HepG2 (cell line): ENCODE results near the gene ZNF582. TPM values are rescaled to one million over a fixed set of nuclear protein-coding genes. Genes with fewer than 3 reads are reported as not detected.

ENCODE experiments used
- ARHGAP35 ChIP-seq: sonication (generic); formaldehyde crosslinking; IDR thresholded peaks from 2 replicates; pipeline ENCODE4 v1.9.0; 2022; ENCODE audit warnings: mild to moderate bottlenecking, inconsistent platforms, moderate library complexity, missing genetic modification reagents, borderline replicate concordance
- BRCA1 ChIP-seq: sonication (generic); formaldehyde crosslinking; IDR thresholded peaks from 2 replicates; pipeline ENCODE4 v1.4.0; 2020; ENCODE audit warnings: missing genetic modification reagents
- FOSL1 ChIP-seq: sonication (generic); formaldehyde crosslinking; IDR thresholded peaks from 2 replicates; pipeline ENCODE4 v1.9.0; 2021; ENCODE audit warnings: missing genetic modification reagents, borderline replicate concordance
- GLI4 ChIP-seq: sonication (generic); formaldehyde crosslinking; IDR thresholded peaks from 2 replicates; pipeline ENCODE4 v1.5.1; 2020; ENCODE audit warnings: missing genetic modification reagents, mild to moderate bottlenecking, moderate library complexity, borderline replicate concordance
- JUN ChIP-seq: sonication (generic); formaldehyde crosslinking; IDR thresholded peaks from 2 replicates; pipeline ENCODE4 v1.4.0; 2020; ENCODE audit warnings: mild to moderate bottlenecking, missing genetic modification reagents
- LCORL ChIP-seq, 2 experiments: fragments of 450-650 bp in 1 of 2; sonication (generic) in 1 of 2; formaldehyde crosslinking in 1 of 2; IDR thresholded peaks; 2 replicates each; pipeline versions ENCODE4 v1.5.0 to v1.6.1; 2017 to 2020; ENCODE audit warnings: antibody characterized with exemption in 1 of 2, missing genetic modification reagents in 1 of 2
- SOX6 ChIP-seq, 2 experiments: fragments of 450-650 bp in 1 of 2; sonication (generic) in 1 of 2; formaldehyde crosslinking in 1 of 2; IDR thresholded peaks; 2 replicates each; pipeline versions ENCODE4 v1.4.0 to v1.6.1; 2017 to 2020; ENCODE audit warnings: antibody characterized with exemption in 1 of 2, mild to moderate bottlenecking in 1 of 2, missing genetic modification reagents in 1 of 2
- TCF7L2 ChIP-seq: IDR thresholded peaks from 2 replicates; pipeline ENCODE4 v1.6.1; 2011; ENCODE audit warnings: mild to moderate bottlenecking, low read depth, low read length, moderate library complexity
- ZFP82 ChIP-seq: sonication (generic); formaldehyde crosslinking; IDR thresholded peaks from 2 replicates; pipeline ENCODE4 v1.5.1; 2020; ENCODE audit warnings: mild to moderate bottlenecking, missing genetic modification reagents, borderline replicate concordance
- ZNF230 ChIP-seq: sonication (generic); formaldehyde crosslinking; IDR thresholded peaks from 2 replicates; pipeline ENCODE4 v1.4.0; 2020; ENCODE audit warnings: mild to moderate bottlenecking, missing genetic modification reagents
- ZNF3 ChIP-seq: IDR thresholded peaks from 2 replicates; pipeline ENCODE4 v1.7.0; 2017; ENCODE audit warnings: inconsistent platforms
- ZNF33A ChIP-seq: sonication (generic); formaldehyde crosslinking; IDR thresholded peaks from 2 replicates; pipeline ENCODE4 v1.5.1; 2020; ENCODE audit warnings: missing genetic modification reagents, mild to moderate bottlenecking, moderate library complexity, borderline replicate concordance
- ZNF766 ChIP-seq: sonication (generic); formaldehyde crosslinking; IDR thresholded peaks from 2 replicates; pipeline ENCODE4 v1.5.0; 2020; ENCODE audit warnings: missing genetic modification reagents, borderline replicate concordance
- polyA plus RNA-seq, 8 experiments: library from polyadenylated mRNA; depleted of rRNA in 3 of 8; stranded (reverse) in 7 of 8; unstranded in 1 of 8; fragments of >200 nt; fragmentation: Illumina TruSeq in 4 of 8; extraction: Trizol in 4 of 8; gene quantifications; 2 replicates each; pipeline versions ENCODE4 v1.2.1 to v1.2.3, GENCODE V29; 2011 to 2016; ENCODE audit warnings: low read depth in 4 of 8, missing spikeins in 1 of 8, mixed read lengths in 1 of 8; ENCODE audit not compliant: insufficient read depth in 1 of 8
- total RNA-seq, 5 experiments: library from RNA; depleted of rRNA; stranded (reverse); fragments of >200 nt; fragmentation: Illumina TruSeq; extraction: Trizol; gene quantifications; 2 replicates each; pipeline ENCODE4 v1.2.3, GENCODE V29; 2016; ENCODE audit warnings: low read depth in 1 of 5
- TF ChIP-seq, protein P1 (sequence below): sonication (generic); formaldehyde crosslinking; IDR thresholded peaks from 2 replicates; pipeline ENCODE4 v1.4.0; 2020; ENCODE audit warnings: missing genetic modification reagents
- TF ChIP-seq, protein P2 (sequence below): sonication (generic); formaldehyde crosslinking; IDR thresholded peaks from 2 replicates; pipeline ENCODE4 v1.8.1; 2023; ENCODE audit warnings: mild to moderate bottlenecking, missing genetic modification reagents
- TF ChIP-seq, protein P3 (sequence below): fragments of 450-650 bp; IDR thresholded peaks from 2 replicates; pipeline ENCODE4 v1.6.1; 2016
- TF ChIP-seq, protein P4 (sequence below): sonication (generic); formaldehyde crosslinking; IDR thresholded peaks from 2 replicates; pipeline ENCODE4 v1.5.1; 2020; ENCODE audit warnings: mild to moderate bottlenecking, missing genetic modification reagents

The ZNF582 gene
- total and polyA plus RNA-seq, 2 of the 13 experiments (the other 11 are each of a cell fraction or from before 2014, with no cell fraction given): 0.83 to 1.6 TPM

DNA sequence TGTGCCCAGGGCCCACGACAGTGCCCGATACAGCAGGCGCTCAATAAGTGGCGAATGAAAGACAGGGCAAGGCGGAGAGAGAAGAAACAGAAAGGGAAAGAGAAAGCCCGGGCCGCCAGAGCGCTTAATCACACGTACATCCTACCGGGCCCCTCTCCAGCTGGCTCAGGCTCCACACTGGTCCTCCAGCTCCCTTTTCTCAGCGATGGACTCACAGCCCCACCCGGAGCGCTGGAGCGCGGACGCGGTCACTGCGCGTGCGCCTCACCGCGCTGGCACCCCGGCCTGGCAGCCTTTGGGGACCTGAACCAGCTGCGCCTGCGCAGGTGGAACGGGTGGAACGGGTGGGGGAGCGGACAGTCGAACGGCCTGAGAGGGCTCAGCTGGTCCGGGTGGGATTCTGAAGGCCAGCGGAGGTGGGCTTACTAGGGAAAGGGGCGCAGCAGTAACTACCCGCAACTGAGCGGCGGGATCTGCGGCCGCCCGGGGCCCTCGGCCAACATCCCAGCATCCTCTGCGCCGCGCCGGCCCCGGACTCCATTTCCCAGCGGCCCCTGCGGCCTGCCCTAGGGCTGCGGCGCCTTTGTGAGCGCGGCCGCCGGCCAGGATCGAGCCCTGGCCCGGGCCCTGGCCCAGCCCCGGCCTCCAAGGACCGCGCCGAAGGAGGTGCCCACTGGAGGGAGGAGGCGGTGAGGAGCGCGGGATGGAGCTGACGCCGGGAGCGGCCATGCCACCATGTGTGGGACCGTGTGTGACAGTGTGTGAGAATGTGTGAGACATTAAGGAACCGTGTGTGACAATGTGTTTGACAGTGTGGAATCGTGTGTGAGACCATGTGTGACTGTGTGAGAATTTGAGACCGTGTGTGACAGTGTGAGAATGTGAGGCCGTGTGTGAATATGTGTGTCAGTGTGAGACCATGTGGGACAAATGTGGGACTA is 10.7 kb upstream of the ZNF582 start, which contains the start of gene ZNF583 (continued):
- TF ChIP-seq, protein P1, sequence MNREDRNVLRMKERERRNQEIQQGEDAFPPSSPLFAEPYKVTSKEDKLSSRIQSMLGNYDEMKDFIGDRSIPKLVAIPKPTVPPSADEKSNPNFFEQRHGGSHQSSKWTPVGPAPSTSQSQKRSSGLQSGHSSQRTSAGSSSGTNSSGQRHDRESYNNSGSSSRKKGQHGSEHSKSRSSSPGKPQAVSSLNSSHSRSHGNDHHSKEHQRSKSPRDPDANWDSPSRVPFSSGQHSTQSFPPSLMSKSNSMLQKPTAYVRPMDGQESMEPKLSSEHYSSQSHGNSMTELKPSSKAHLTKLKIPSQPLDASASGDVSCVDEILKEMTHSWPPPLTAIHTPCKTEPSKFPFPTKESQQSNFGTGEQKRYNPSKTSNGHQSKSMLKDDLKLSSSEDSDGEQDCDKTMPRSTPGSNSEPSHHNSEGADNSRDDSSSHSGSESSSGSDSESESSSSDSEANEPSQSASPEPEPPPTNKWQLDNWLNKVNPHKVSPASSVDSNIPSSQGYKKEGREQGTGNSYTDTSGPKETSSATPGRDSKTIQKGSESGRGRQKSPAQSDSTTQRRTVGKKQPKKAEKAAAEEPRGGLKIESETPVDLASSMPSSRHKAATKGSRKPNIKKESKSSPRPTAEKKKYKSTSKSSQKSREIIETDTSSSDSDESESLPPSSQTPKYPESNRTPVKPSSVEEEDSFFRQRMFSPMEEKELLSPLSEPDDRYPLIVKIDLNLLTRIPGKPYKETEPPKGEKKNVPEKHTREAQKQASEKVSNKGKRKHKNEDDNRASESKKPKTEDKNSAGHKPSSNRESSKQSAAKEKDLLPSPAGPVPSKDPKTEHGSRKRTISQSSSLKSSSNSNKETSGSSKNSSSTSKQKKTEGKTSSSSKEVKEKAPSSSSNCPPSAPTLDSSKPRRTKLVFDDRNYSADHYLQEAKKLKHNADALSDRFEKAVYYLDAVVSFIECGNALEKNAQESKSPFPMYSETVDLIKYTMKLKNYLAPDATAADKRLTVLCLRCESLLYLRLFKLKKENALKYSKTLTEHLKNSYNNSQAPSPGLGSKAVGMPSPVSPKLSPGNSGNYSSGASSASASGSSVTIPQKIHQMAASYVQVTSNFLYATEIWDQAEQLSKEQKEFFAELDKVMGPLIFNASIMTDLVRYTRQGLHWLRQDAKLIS (CRISPR knock-in tag): no peak
- no peak for TF ChIP-seq GLI4 (CRISPR knock-in tag)
- no peak for TF ChIP-seq TCF7L2
- TF ChIP-seq ZFP82: no peak
- TF ChIP-seq ARHGAP35: 0 out of 2 replicates have a peak, but pooled peaks have one; percentile 31
- no peak for TF ChIP-seq ZNF3 (CRISPR knock-in tag)
- no peak for TF ChIP-seq SOX6 (IDR thresholded peaks at IDR 0.05)
- no peak; the same call in 1 of the 2 replicates for TF ChIP-seq SOX6 (CRISPR knock-in tag; IDR thresholded peaks at IDR 0.05)
- no peak for TF ChIP-seq FOSL1 (CRISPR knock-in tag)
- 0 out of 2 replicates have a peak, but pooled peaks have one; percentile 43 for TF ChIP-seq ZNF766 (CRISPR knock-in tag)
- TF ChIP-seq, protein P2, sequence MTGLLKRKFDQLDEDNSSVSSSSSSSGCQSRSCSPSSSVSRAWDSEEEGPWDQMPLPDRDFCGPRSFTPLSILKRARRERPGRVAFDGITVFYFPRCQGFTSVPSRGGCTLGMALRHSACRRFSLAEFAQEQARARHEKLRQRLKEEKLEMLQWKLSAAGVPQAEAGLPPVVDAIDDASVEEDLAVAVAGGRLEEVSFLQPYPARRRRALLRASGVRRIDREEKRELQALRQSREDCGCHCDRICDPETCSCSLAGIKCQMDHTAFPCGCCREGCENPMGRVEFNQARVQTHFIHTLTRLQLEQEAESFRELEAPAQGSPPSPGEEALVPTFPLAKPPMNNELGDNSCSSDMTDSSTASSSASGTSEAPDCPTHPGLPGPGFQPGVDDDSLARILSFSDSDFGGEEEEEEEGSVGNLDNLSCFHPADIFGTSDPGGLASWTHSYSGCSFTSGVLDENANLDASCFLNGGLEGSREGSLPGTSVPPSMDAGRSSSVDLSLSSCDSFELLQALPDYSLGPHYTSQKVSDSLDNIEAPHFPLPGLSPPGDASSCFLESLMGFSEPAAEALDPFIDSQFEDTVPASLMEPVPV (CRISPR knock-in tag): no peak
- TF ChIP-seq BRCA1 (CRISPR knock-in tag): 0 out of 2 replicates have a peak, but pooled peaks have one; percentile 42
- TF ChIP-seq, protein P3, sequence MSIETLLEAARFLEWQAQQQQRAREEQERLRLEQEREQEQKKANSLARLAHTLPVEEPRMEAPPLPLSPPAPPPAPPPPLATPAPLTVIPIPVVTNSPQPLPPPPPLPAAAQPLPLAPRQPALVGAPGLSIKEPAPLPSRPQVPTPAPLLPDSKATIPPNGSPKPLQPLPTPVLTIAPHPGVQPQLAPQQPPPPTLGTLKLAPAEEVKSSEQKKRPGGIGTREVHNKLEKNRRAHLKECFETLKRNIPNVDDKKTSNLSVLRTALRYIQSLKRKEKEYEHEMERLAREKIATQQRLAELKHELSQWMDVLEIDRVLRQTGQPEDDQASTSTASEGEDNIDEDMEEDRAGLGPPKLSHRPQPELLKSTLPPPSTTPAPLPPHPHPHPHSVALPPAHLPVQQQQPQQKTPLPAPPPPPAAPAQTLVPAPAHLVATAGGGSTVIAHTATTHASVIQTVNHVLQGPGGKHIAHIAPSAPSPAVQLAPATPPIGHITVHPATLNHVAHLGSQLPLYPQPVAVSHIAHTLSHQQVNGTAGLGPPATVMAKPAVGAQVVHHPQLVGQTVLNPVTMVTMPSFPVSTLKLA: peak; percentile 40; the same call in 1 of the 2 replicates
- TF ChIP-seq, protein P4, sequence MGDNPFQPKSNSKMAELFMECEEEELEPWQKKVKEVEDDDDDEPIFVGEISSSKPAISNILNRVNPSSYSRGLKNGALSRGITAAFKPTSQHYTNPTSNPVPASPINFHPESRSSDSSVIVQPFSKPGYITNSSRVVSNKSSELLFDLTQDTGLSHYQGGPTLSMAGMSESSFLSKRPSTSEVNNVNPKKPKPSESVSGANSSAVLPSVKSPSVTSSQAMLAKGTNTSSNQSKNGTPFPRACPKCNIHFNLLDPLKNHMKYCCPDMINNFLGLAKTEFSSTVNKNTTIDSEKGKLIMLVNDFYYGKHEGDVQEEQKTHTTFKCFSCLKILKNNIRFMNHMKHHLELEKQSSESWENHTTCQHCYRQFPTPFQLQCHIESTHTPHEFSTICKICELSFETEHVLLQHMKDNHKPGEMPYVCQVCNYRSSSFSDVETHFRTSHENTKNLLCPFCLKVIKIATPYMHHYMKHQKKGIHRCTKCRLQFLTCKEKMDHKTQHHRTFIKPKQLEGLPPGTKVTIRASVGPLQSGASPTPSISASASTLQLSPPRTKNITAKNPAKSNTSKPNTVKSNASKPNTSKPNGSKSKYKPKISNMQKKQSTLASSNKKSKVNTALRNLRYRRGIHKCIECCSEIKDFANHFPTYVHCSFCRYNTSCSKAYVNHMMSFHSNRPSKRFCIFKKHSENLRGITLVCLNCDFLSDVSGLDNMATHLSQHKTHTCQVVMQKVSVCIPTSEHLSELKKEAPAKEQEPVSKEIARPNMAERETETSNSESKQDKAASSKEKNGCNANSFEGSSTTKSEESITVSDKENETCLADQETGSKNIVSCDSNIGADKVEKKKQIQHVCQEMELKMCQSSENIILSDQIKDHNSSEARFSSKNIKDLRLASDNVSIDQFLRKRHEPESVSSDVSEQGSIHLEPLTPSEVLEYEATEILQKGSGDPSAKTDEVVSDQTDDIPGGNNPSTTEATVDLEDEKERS: no peak; the same call in 1 of the 2 replicates
- TF ChIP-seq ZNF33A (CRISPR knock-in tag): no peak
- peak; percentile 28; the same call in 1 of the 2 replicates for TF ChIP-seq LCORL (IDR thresholded peaks at IDR 0.05)
- TF ChIP-seq LCORL (CRISPR knock-in tag; IDR thresholded peaks at IDR 0.05): no peak
- no peak for TF ChIP-seq ZNF230 (CRISPR knock-in tag)
- TF ChIP-seq JUN (CRISPR knock-in tag): no peak
